IMR-90 (cell line): ENCODE data around the gene CYTH4. TPM values are rescaled to one million over a fixed set of nuclear protein-coding genes. Genes with fewer than 3 reads are reported as not detected.
A peak's percentile ranks its signal among the peaks of the same experiment; 100 is the strongest.

Experiments used
- ATAC-seq: fragments of 200-7000 bp; cut with Tn5 transposase; 2 replicates; pipeline ENCODE4 v1.9.1; 2020; ENCODE audit warnings: low read depth, mild to moderate bottlenecking, moderate library complexity
- BruUV-seq: library from RNA; stranded (reverse); fragments of 400-500 nt; replicated peaks from 2 replicates; lab custom pipeline; 2021; lab: Mats Ljungman, UMichigan
- CTCF ChIA-PET: fragments of 300-600 bp; formaldehyde crosslinking; extraction: SDS; loops from one replicate; lab custom pipeline; 2021; ENCODE audit warnings: antibody characterized with exemption; lab: Yijun Ruan, JAX
- POLR2A ChIA-PET: fragments of 300-600 bp; sonication (Branson Sonifier 250); formaldehyde crosslinking; loops from one replicate; lab custom pipeline; 2022; ENCODE audit warnings: antibody characterized with exemption; ENCODE audit not compliant: unreplicated experiment; lab: Charles Lee
- DNase-seq: peaks from one replicate; pipeline ENCODE4 v3.0.0; 2013
- H2AFZ ChIP-seq: replicated peaks from 2 replicates; pipeline ENCODE3; 2013; ENCODE audit warnings: low read length, mild to moderate bottlenecking; ENCODE audit not compliant: poor library complexity
- H2AK5ac ChIP-seq: 2 replicates; pipeline ENCODE4 v1.6.1; 2013; ENCODE audit warnings: low read depth, low read length, inconsistent platforms
- H2AK9ac ChIP-seq: replicated peaks from 2 replicates; pipeline ENCODE3; 2013; ENCODE audit warnings: mild to moderate bottlenecking, low read depth, low read length, moderate library complexity; ENCODE audit not compliant: poor library complexity
- H2BK120ac ChIP-seq: 2 replicates; pipeline ENCODE4 v1.6.1; 2013; ENCODE audit warnings: low read depth, low read length, inconsistent platforms
- H2BK15ac ChIP-seq: 3 replicates; pipeline ENCODE4 v1.6.1; 2013; ENCODE audit warnings: low read depth, low read length, inconsistent platforms
- H2BK20ac ChIP-seq: 2 replicates; pipeline ENCODE4 v1.6.1; 2013; ENCODE audit warnings: low read depth, mild to moderate bottlenecking, inconsistent platforms, low read length, moderate library complexity
- H2BK5ac ChIP-seq: 2 replicates; pipeline ENCODE4 v1.6.1; 2013; ENCODE audit warnings: mild to moderate bottlenecking, low read depth, low read length, inconsistent platforms; ENCODE audit not compliant: poor library complexity, severe bottlenecking
- H3K14ac ChIP-seq: replicated peaks from 2 replicates; pipeline ENCODE4 v1.6.1; 2013; ENCODE audit warnings: low read depth, low read length, inconsistent platforms
- H3K18ac ChIP-seq: 2 replicates; pipeline ENCODE4 v1.6.1; 2013; ENCODE audit warnings: low read depth, low read length, control low read depth
- H3K23ac ChIP-seq: 2 replicates; pipeline ENCODE4 v1.6.1; 2013; ENCODE audit warnings: low read depth, low read length, inconsistent platforms
- H3K27ac ChIP-seq: 2 replicates; pipeline ENCODE4 v1.5.1; 2013; ENCODE audit warnings: mild to moderate bottlenecking, control low read depth, low read length; ENCODE audit not compliant: insufficient read depth
- H3K27me3 ChIP-seq: 2 replicates; pipeline ENCODE4 v1.6.1; 2013; ENCODE audit warnings: low read length; ENCODE audit not compliant: control insufficient read depth, insufficient read depth
- H3K36me3 ChIP-seq: 2 replicates; pipeline ENCODE4 v1.6.1; 2013; ENCODE audit warnings: low read length, mixed read lengths; ENCODE audit not compliant: control insufficient read depth, insufficient read depth
- H3K4ac ChIP-seq: 2 replicates; pipeline ENCODE4 v1.6.1; 2013; ENCODE audit warnings: low read depth, low read length, inconsistent platforms
- H3K4me1 ChIP-seq: 2 replicates; pipeline ENCODE4 v1.6.1; 2013; ENCODE audit warnings: low read length, mixed read lengths; ENCODE audit not compliant: control insufficient read depth, insufficient read depth
- H3K4me2 ChIP-seq: 2 replicates; pipeline ENCODE4 v1.6.1; 2013; ENCODE audit warnings: low read depth, mild to moderate bottlenecking, control low read depth, low read length, moderate library complexity
- H3K4me3 ChIP-seq: 2 replicates; pipeline ENCODE4 v1.5.1; 2013; ENCODE audit warnings: low read depth, mild to moderate bottlenecking, control low read depth, low read length, moderate library complexity; ENCODE audit not compliant: insufficient read depth
- H3K56ac ChIP-seq: 2 replicates; pipeline ENCODE4 v1.6.1; 2013; ENCODE audit warnings: low read length, inconsistent platforms; ENCODE audit not compliant: insufficient read depth; ENCODE audit errors: extremely low read depth
- H3K79me1 ChIP-seq, 2 experiments: 2 replicates each; pipeline ENCODE4 v1.6.1; 2013; ENCODE audit warnings: low read length in 2 of 2, inconsistent platforms in 1 of 2, low read depth in 1 of 2
- H3K9ac ChIP-seq: 2 replicates; pipeline ENCODE4 v1.6.1; 2013; ENCODE audit warnings: low read depth, low read length, control low read depth
- H3K9me1 ChIP-seq: 2 replicates; pipeline ENCODE4 v1.6.1; 2013; ENCODE audit warnings: low read length, inconsistent platforms; ENCODE audit not compliant: insufficient read depth
- H3K9me3 ChIP-seq: 2 replicates; pipeline ENCODE4 v1.6.1; 2013; ENCODE audit warnings: low read length; ENCODE audit not compliant: control insufficient read depth, insufficient read depth
- H4K20me1 ChIP-seq: 2 replicates; pipeline ENCODE4 v1.6.1; 2013; ENCODE audit warnings: low read length, inconsistent platforms; ENCODE audit not compliant: insufficient read depth
- H4K5ac ChIP-seq: 2 replicates; pipeline ENCODE4 v1.6.1; 2013; ENCODE audit warnings: mild to moderate bottlenecking, low read depth, low read length, control low read depth
- H4K8ac ChIP-seq, 2 experiments: 2 replicates each; pipeline ENCODE4 v1.6.1; 2013; ENCODE audit warnings: low read depth in 2 of 2, low read length in 2 of 2, control low read depth in 1 of 2, inconsistent platforms in 1 of 2
- H4K91ac ChIP-seq: 2 replicates; pipeline ENCODE4 v1.6.1; 2013; ENCODE audit warnings: low read depth, low read length, inconsistent platforms; ENCODE audit not compliant: insufficient read depth
- BHLHE40 ChIP-seq: fragments of 150-350 bp; IDR thresholded peaks from 2 replicates; pipeline ENCODE4 v1.6.1; 2016; ENCODE audit warnings: mild to moderate bottlenecking, low read depth, low read length
- CEBPB ChIP-seq: IDR thresholded peaks from 2 replicates; pipeline ENCODE4 v1.6.1; 2012; ENCODE audit warnings: low read depth, low read length, improper control_type of control experiment
- CHD1 ChIP-seq: IDR thresholded peaks from 2 replicates; pipeline ENCODE4 v1.6.1; 2012; ENCODE audit warnings: low read depth, low read length, improper control_type of control experiment
- FOS ChIP-seq: fragments of 150-350 bp; IDR thresholded peaks from 2 replicates; pipeline ENCODE4 v1.6.1; 2016; ENCODE audit warnings: low read depth, low read length
- MAFK ChIP-seq: IDR thresholded peaks from 2 replicates; pipeline ENCODE4 v1.6.1; 2012; ENCODE audit warnings: low read depth, low read length, improper control_type of control experiment
- MAZ ChIP-seq: IDR thresholded peaks from 2 replicates; pipeline ENCODE4 v1.6.1; 2012; ENCODE audit warnings: low read depth, mild to moderate bottlenecking, low read length, improper control_type of control experiment, moderate library complexity, borderline replicate concordance
- MXI1 ChIP-seq: IDR thresholded peaks from 2 replicates; pipeline ENCODE4 v1.6.1; 2012; ENCODE audit warnings: low read depth, mild to moderate bottlenecking, low read length, moderate library complexity, borderline replicate concordance
- NFE2L2 ChIP-seq: fragments of 150-350 bp; IDR thresholded peaks from 2 replicates; pipeline ENCODE4 v1.6.1; 2016; ENCODE audit warnings: low read depth, mild to moderate bottlenecking, low read length
- POLR2A ChIP-seq: IDR thresholded peaks from 2 replicates; pipeline ENCODE4 v1.6.1; 2012; ENCODE audit warnings: mild to moderate bottlenecking, low read depth, low read length
- RAD21 ChIP-seq: IDR thresholded peaks from 2 replicates; pipeline ENCODE4 v1.6.1; 2012; ENCODE audit warnings: low read length, improper control_type of control experiment
- RCOR1 ChIP-seq: IDR thresholded peaks from 2 replicates; pipeline ENCODE4 v1.6.1; 2012; ENCODE audit warnings: mild to moderate bottlenecking, low read length, improper control_type of control experiment; ENCODE audit not compliant: insufficient replicate concordance
- RFX5 ChIP-seq: IDR thresholded peaks from 2 replicates; pipeline ENCODE4 v1.8.0; 2012; ENCODE audit warnings: low read depth, mild to moderate bottlenecking, low read length, moderate library complexity
- SMC3 ChIP-seq: fragments of 150-350 bp; IDR thresholded peaks from 2 replicates; pipeline ENCODE4 v1.6.1; 2016; ENCODE audit warnings: low read depth, mild to moderate bottlenecking, antibody characterized with exemption, low read length, moderate library complexity
- WGBS, 2 experiments: methylation state at CpG; one replicate each; pipeline versions ENCODE4 v1.1.5 to v1.1.7; 2013; ENCODE audit warnings: missing lambda C conversion rate in 2 of 2; ENCODE audit not compliant: insufficient read length in 1 of 2; ENCODE audit errors: extremely low coverage in 2 of 2; 5-methylcytosine and 5-hydroxymethylcytosine counted together
- dilution Hi-C: fragments of 300-500 bp; cut with HindIII; formaldehyde crosslinking; loops from one replicate; pipeline ENCODE4 v1.14.3; 2018; ENCODE audit warnings: low sequenced_read_pairs; ENCODE audit not compliant: unreplicated experiment
- in situ Hi-C: fragments of 300-500 bp; cut with MboI; formaldehyde crosslinking; loops from 3 replicates; pipeline ENCODE4 v1.14.3; 2019; ENCODE audit warnings: low sequenced_read_pairs, inconsistent platforms, mixed read lengths
- intact Hi-C: fragments of 100-400 bp; cut with micrococcal nuclease; formaldehyde crosslinking; loops from 2 replicates; pipeline ENCODE4 v1.10.0; 2022
- polyA plus RNA-seq, 3 experiments: library from polyadenylated mRNA; depleted of rRNA; stranded (reverse); fragments of >200 nt; gene quantifications; 2 replicates each; pipeline ENCODE4 v1.2.3, GENCODE V29; 2012; ENCODE audit warnings: low replicate concordance in 1 of 3
- total RNA-seq: library from RNA; depleted of rRNA; stranded (reverse); fragments of >200 nt; gene quantifications from 2 replicates; pipeline ENCODE4 v1.2.3, GENCODE V29; 2012
- TF ChIP-seq, protein P1 (sequence below): conservative IDR thresholded peaks from 2 replicates; pipeline ENCODE4 v1.5.1; 2012; ENCODE audit warnings: mild to moderate bottlenecking, low read depth, low read length, improper control_type of control experiment
- TF ChIP-seq, protein P2 (sequence below): fragments of 150-350 bp; IDR thresholded peaks from 2 replicates; pipeline ENCODE4 v1.6.1; 2017; ENCODE audit warnings: mild to moderate bottlenecking, antibody characterized with exemption, low read length, low read depth
- TF ChIP-seq, protein P3 (sequence below): fragments of 150-350 bp; IDR thresholded peaks from 2 replicates; pipeline ENCODE4 v1.6.1; 2016; ENCODE audit warnings: low read depth, mild to moderate bottlenecking, low read length, moderate library complexity, borderline replicate concordance

The CYTH4 gene
- total and polyA plus RNA-seq, 2 of the 4 experiments (the other 2 are of a cell fraction), result 0.36 to 0.55 TPM

DNA sequence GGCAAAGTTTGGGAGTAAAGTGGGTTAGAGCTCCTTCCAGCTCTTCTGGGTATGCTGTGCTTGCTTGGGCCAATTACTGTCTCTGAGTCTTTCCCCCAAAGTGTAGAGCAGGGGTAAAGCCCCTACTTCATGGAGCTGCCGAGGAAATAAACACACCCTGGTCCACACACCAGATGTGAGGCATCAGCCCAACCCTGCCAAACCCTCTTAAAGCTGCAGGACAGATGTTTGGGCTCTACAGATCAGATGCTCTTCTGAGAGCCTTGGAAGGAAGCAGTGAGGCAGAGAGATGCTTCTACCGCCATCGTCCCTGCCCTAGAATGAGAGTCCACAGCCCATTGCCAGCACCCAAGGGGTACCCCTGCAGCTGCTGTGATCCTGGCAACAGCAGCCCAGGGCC lies 80.3 kb downstream of the CYTH4 start:
- Histone ChIP-seq H4K8ac (no peak overlapping the region), H2BK20ac (no peak overlapping the region), H3K9ac (no peak overlapping the region), H2AK5ac (no peak overlapping the region), H3K14ac (no peak overlapping the region), H3K27ac (no peak overlapping the region), H3K23ac (peak overlapping the region; percentile 7; the same call in 1 of the 2 replicates), H2BK120ac (no peak overlapping the region), H3K4me3 (no peak overlapping the region), H3K56ac (no peak overlapping the region), H4K20me1 (no peaks in the 10 kb centered on the region), H2BK5ac (no peak overlapping the region), H3K4me1 (peaks cover 2% of the 10 kb centered on the region; the same call in 1 of the 2 replicates), H3K4me2 (no peak overlapping the region), H3K79me1 (no peaks in the 10 kb centered on the region), H3K4ac (no peak overlapping the region), H3K9me3 (no peaks in the 10 kb centered on the region), H4K91ac (no peak overlapping the region), H2AK9ac (no peak overlapping the region), H2AFZ (no peak overlapping the region), H3K18ac (no peak overlapping the region), H3K27me3 (no peaks in the 10 kb centered on the region; the same call in 1 of the 2 replicates), H3K36me3 (no peaks in the 10 kb centered on the region), H3K9me1 (peaks cover 8% of the 10 kb centered on the region), H2BK15ac (no peak overlapping the region), H4K5ac (no peak overlapping the region)
- in situ Hi-C loops, result no loop called here
- BruUV-seq, result no TSS peak
- WGBS, 2 experiments, result 14% methylated on average over 1 of the region's 3 CpGs; no CpG with 5 or more reads in 1 of the 2 experiments
- peak; percentile 76 for ATAC-seq
- DNase-seq, result peak; percentile 28
- intact Hi-C loops, result no loop called here
- TF ChIP-seq RAD21, result no peak
- no peak for TF ChIP-seq RCOR1
- TF ChIP-seq NFE2L2, result no peak
- no peak for TF ChIP-seq CEBPB
- no peak for TF ChIP-seq MAFK
- TF ChIP-seq CHD1, result no peak
- TF ChIP-seq RFX5, result no peak
- TF ChIP-seq FOS, result no peak
- TF ChIP-seq, protein P1, sequence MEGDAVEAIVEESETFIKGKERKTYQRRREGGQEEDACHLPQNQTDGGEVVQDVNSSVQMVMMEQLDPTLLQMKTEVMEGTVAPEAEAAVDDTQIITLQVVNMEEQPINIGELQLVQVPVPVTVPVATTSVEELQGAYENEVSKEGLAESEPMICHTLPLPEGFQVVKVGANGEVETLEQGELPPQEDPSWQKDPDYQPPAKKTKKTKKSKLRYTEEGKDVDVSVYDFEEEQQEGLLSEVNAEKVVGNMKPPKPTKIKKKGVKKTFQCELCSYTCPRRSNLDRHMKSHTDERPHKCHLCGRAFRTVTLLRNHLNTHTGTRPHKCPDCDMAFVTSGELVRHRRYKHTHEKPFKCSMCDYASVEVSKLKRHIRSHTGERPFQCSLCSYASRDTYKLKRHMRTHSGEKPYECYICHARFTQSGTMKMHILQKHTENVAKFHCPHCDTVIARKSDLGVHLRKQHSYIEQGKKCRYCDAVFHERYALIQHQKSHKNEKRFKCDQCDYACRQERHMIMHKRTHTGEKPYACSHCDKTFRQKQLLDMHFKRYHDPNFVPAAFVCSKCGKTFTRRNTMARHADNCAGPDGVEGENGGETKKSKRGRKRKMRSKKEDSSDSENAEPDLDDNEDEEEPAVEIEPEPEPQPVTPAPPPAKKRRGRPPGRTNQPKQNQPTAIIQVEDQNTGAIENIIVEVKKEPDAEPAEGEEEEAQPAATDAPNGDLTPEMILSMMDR, result no peak
- TF ChIP-seq, protein P2, sequence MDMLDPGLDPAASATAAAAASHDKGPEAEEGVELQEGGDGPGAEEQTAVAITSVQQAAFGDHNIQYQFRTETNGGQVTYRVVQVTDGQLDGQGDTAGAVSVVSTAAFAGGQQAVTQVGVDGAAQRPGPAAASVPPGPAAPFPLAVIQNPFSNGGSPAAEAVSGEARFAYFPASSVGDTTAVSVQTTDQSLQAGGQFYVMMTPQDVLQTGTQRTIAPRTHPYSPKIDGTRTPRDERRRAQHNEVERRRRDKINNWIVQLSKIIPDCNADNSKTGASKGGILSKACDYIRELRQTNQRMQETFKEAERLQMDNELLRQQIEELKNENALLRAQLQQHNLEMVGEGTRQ, result no peak
- TF ChIP-seq SMC3, result no peak
- no peak for TF ChIP-seq POLR2A
- TF ChIP-seq MXI1, result no peak
- TF ChIP-seq BHLHE40, result no peak
- no peak for TF ChIP-seq MAZ
- TF ChIP-seq, protein P3, sequence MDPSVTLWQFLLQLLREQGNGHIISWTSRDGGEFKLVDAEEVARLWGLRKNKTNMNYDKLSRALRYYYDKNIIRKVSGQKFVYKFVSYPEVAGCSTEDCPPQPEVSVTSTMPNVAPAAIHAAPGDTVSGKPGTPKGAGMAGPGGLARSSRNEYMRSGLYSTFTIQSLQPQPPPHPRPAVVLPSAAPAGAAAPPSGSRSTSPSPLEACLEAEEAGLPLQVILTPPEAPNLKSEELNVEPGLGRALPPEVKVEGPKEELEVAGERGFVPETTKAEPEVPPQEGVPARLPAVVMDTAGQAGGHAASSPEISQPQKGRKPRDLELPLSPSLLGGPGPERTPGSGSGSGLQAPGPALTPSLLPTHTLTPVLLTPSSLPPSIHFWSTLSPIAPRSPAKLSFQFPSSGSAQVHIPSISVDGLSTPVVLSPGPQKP, result no peak
- ChIA-PET CTCF (no interaction called here), POLR2A (no interaction called here)
- dilution Hi-C loops, result no loop called here
